Kidney (tissue), 14 donors: Measurements from ENCODE around the gene SCN4A. TPM values are rescaled to one million over a fixed set of nuclear protein-coding genes. Genes with fewer than 3 reads are reported as not detected.

Experiments
- DNase-seq, 5 donors: peaks; one replicate each; pipeline ENCODE4 v3.0.0-alpha.2; 2013 to 2020
- FAIRE-seq: peaks from 2 replicates; lab custom pipeline; 2012; peaks lifted over from hg19 to GRCh38; lab: Jason Lieb, UNC
- H3K27ac ChIP-seq, 2 donors: one replicate each; pipeline ENCODE4 v1.7.0; 2013; ENCODE audit warnings: low read depth in 2 of 2, low read length in 2 of 2, inconsistent platforms in 1 of 2
- H3K27me3 ChIP-seq: one replicate; pipeline ENCODE4 v1.7.1; 2013; ENCODE audit warnings: low read length, inconsistent platforms; ENCODE audit not compliant: control insufficient read depth, insufficient read depth
- H3K36me3 ChIP-seq, 3 donors: one replicate each; pipeline versions ENCODE4 v1.7.0 to v1.7.1; 2013; ENCODE audit warnings: low read length in 3 of 3, control low read depth in 1 of 3, inconsistent platforms in 1 of 3; ENCODE audit not compliant: insufficient read depth in 3 of 3, control insufficient read depth in 2 of 3
- H3K4me1 ChIP-seq, 3 donors: one replicate each; pipeline versions ENCODE4 v1.7.0 to v1.7.1; 2013; ENCODE audit warnings: low read length in 3 of 3, inconsistent platforms in 1 of 3, low read depth in 1 of 3; ENCODE audit not compliant: control insufficient read depth in 2 of 3, insufficient read depth in 2 of 3
- H3K4me3 ChIP-seq, 3 donors: one replicate each; pipeline versions ENCODE4 v1.7.0 to v1.8.1; 2013; ENCODE audit warnings: low read length in 3 of 3, control low read depth in 1 of 3, inconsistent platforms in 1 of 3
- H3K9ac ChIP-seq, 3 donors: one replicate each; pipeline versions ENCODE4 v1.7.0 to v1.7.1; 2013; ENCODE audit warnings: low read length in 3 of 3, control low read depth in 1 of 3, inconsistent platforms in 1 of 3
- H3K9me3 ChIP-seq, 3 donors: one replicate each; pipeline versions ENCODE4 v1.7.0 to v1.7.1; 2013; ENCODE audit warnings: low read length in 3 of 3, control low read depth in 1 of 3, inconsistent platforms in 1 of 3; ENCODE audit not compliant: control insufficient read depth in 2 of 3, insufficient read depth in 1 of 3
- intact Hi-C: fragments of 100-400 bp; cut with DNase I; formaldehyde crosslinking; loops from one replicate; pipeline ENCODE4 v1.11.1; 2022
- polyA plus RNA-seq: library from polyadenylated mRNA; stranded (reverse); fragments of 350-450 nt; fragmentation: Illumina TruSeq; extraction: RNeasy Lipid Tissue Mini Kit (QIAGEN cat#74804); gene quantifications from one replicate; pipeline ENCODE4 v1.2.3, GENCODE V29; 2014; ENCODE audit warnings: low read depth, low replicate concordance; ENCODE audit not compliant: insufficient read depth
- total RNA-seq: library from RNA; stranded (reverse); fragmentation: NEBNext Ultra II Directional; extraction: Animal tissue kit (Norgen Biotek cat#: 25700); gene quantifications from one replicate; pipeline ENCODE4 v1.2.1, GENCODE V29; 2021
- TF ChIP-seq, protein P1 (sequence below): IDR thresholded peaks from 3 replicates; pipeline ENCODE4 v1.5.1; 2012; ENCODE audit warnings: mild to moderate bottlenecking, moderate library complexity, borderline replicate concordance; ENCODE audit not compliant: insufficient read depth; ENCODE audit errors: extremely low read depth
- donor health status: control.
- donor health status: control.
- donor health status: control.
- donor health status: control.
- donor health status: control.
- donor health status: DM: yes; HTN: yes; CAD: no.
- donor health status: Normal renal cell carcinoma (clear cell type).

Gene SCN4A
- total and polyA plus RNA-seq, 2 donors from 2014 or later, result 0.19 to 3.4 TPM

DNA sequence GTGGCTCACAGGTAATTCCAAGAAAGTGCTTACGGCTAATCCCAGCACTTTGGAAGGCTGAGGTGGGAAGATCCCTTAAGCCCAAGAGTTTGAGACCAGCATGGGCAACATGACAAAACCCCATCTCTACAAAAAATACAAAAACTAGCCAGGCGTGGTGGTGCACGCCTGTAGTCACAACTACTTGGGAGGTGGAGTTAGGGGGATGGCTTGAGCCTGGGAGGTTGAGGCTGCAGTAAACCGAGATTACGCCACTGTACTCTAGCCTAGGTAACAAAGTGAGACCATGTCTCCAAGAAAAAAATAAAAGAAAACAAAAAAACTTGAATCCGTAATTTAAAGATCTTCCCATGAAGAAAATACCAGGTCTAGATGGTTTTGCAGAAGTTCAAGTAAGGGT, 42.7 kb upstream of the SCN4A start:
- FAIRE-seq (no peak), DNase-seq (no peak)
- Histone ChIP-seq H3K4me1 (peaks cover 0 to 2% (median 0%) of the 10 kb centered on the region in 3 donors), H3K27ac (no peak overlapping the region), H3K9ac (no peak overlapping the region), H3K27me3 (no peaks in the 10 kb centered on the region), H3K36me3 (no peaks in the 10 kb centered on the region), H3K4me3 (no peak overlapping the region), H3K9me3 (no peaks in the 10 kb centered on the region)
- TF ChIP-seq, protein P1, sequence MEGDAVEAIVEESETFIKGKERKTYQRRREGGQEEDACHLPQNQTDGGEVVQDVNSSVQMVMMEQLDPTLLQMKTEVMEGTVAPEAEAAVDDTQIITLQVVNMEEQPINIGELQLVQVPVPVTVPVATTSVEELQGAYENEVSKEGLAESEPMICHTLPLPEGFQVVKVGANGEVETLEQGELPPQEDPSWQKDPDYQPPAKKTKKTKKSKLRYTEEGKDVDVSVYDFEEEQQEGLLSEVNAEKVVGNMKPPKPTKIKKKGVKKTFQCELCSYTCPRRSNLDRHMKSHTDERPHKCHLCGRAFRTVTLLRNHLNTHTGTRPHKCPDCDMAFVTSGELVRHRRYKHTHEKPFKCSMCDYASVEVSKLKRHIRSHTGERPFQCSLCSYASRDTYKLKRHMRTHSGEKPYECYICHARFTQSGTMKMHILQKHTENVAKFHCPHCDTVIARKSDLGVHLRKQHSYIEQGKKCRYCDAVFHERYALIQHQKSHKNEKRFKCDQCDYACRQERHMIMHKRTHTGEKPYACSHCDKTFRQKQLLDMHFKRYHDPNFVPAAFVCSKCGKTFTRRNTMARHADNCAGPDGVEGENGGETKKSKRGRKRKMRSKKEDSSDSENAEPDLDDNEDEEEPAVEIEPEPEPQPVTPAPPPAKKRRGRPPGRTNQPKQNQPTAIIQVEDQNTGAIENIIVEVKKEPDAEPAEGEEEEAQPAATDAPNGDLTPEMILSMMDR, result no peak
- intact Hi-C loops, result loop anchor here (10.0 kb wide), 1 partner anchor 101 kb away; the partner anchor contains the start of genes CSHL1 and GH1

DNA sequence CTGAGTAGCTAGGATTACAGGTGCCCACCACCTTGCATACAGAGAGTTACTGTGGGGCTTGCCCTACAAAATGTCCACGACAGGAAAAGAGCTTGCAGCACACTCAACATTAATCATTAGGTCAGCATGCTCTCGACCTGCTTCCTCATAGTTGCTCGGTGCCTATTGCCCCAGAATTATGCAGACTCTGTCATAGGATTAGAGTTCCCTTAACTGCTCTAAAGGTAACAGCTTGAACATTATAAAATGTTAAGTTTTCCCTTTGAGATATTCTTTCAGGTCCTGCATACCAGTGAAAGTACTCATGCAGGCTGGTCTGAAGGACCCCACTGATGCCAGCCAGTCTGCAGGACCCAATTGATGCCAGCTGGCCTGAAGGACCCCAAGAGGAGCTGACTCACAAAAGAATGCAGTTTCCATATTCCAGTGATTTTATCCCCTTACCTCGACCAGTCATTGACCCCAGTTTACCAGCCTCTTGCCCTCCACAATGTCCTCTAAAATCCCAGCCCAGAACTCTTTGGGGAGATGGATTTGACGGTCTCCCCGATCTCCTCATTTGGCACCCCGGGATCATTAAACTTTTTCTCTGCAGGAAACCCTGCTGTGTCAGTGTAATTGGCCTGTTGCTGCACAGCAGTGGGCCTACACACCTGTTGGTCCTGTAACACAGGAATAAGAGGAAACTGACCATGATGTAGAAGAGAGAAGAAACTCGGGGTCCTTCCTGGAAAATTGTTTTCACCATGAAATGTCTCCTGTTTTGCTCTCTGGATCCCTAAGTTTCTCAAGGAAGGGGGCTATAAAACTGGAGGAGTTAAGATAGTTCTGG, 37.1 kb upstream of the SCN4A start:
- H3K27me3 ChIP-seq, result no peaks in the 10 kb centered on the region
- DNase-seq (no peak), FAIRE-seq (no peak)
- H3K4me3 ChIP-seq, result no peak overlapping the region
- TF ChIP-seq, protein P1, result no peak
- H3K27ac ChIP-seq, result no peak overlapping the region
- no peaks in the 10 kb centered on the region for H3K9me3 ChIP-seq
- peaks cover 0 to 15% (median 3%) of the 10 kb centered on the region in 3 donors for H3K4me1 ChIP-seq
- intact Hi-C loops, result loop anchor here (10.0 kb wide), 1 partner anchor 95 kb away; the partner anchor contains the start of genes CSHL1 and GH1
- no peak overlapping the region for H3K9ac ChIP-seq
- H3K36me3 ChIP-seq, result no peaks in the 10 kb centered on the region

DNA sequence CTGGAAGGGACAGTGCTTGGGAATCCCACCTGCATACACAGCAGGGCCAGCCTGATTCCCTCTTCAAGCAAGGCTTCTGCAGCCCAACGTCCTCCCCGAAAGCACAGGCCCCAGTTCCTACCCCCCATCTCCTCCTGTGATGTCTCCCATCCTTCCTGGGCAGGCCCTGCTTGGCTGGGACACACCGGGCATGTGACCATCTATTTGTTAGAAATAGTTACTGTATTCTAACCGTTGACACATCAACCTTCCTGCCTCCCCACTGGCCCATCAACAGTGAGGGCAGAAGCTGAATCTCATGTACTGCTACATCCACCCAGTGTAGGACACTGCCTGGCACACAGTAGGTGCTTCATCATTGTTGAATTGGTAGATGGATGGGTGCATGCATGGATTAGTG, 36.1 kb upstream of the SCN4A start:
- intact Hi-C loops, result no loop called here
- Histone ChIP-seq H3K4me1 (peaks cover 0 to 15% (median 3%) of the 10 kb centered on the region in 3 donors), H3K36me3 (no peaks in the 10 kb centered on the region), H3K4me3 (no peak overlapping the region), H3K9me3 (no peaks in the 10 kb centered on the region), H3K27me3 (no peaks in the 10 kb centered on the region), H3K27ac (no peak overlapping the region), H3K9ac (no peak overlapping the region)
- TF ChIP-seq, protein P1, result no peak
- DNase-seq (no peak), FAIRE-seq (no peak)
